ENCODE data around the gene AGPAT3. TPM values are rescaled to one million over a fixed set of nuclear protein-coding genes. Genes with fewer than 3 reads are reported as not detected.

AGPAT3 gene
- total and polyA plus RNA-seq, 2 experiments from 2014 or later, result 41.0 to 51.2 TPM

- Histone ChIP-seq H3K36me3 (replicated peaks; ENCODE audit: insufficient read depth, low read depth) (no peaks in the 10 kb centered on the region), H3K27ac (no peak overlapping the region), H3K4me1 (ENCODE audit: insufficient read depth) (no peaks in the 10 kb centered on the region), H4K20me1 (ENCODE audit: insufficient read depth, poor library complexity, severe bottlenecking) (no peaks in the 10 kb centered on the region), H3K9me2 (replicated peaks; ENCODE audit: insufficient read depth) (no peaks in the 10 kb centered on the region), H3K79me2 (no peaks in the 10 kb centered on the region), H3K9me3 (ENCODE audit: low read depth) (no peaks in the 10 kb centered on the region), H2AFZ (no peak overlapping the region), H3K27me3 (no peaks in the 10 kb centered on the region), H3K4me2 (no peak overlapping the region), H3K4me3 (no peak overlapping the region)
- 87% methylated on average over 18 of the region's 18 CpGs for WGBS (ENCODE audit: low lambda C conversion rate, missing lambda C conversion rate)
- TF ChIP-seq CTCF (IDR thresholded peaks at IDR 0.05; ENCODE audit: poor library complexity) (no peak), EZH2phosphoT487 (IDR thresholded peaks at IDR 0.05; ENCODE audit: low read depth, severe bottlenecking, unreplicated experiment) (no peak), EZH2 (IDR thresholded peaks at IDR 0.05; ENCODE audit: borderline replicate concordance) (no peak)
- DNase-seq (ENCODE audit: low spot score), result peak; percentile 8
These were observed 37.9 kb upstream of the AGPAT3 start for GRCh38 chr21:43827015-43827611.

GRCh38 chr21:43829161-43829560, 35.9 kb upstream of the AGPAT3 start:
- H3K27ac ChIP-seq, result no peak overlapping the region
- no peak overlapping the region for H3K4me2 ChIP-seq
- no peak overlapping the region for H3K4me3 ChIP-seq
- WGBS (ENCODE audit: low lambda C conversion rate, missing lambda C conversion rate), result 85% methylated on average over 12 of the region's 12 CpGs
- TF ChIP-seq EZH2phosphoT487 (IDR thresholded peaks at IDR 0.05; ENCODE audit: low read depth, severe bottlenecking, unreplicated experiment) (no peak), EZH2 (IDR thresholded peaks at IDR 0.05; ENCODE audit: borderline replicate concordance) (no peak), CTCF (IDR thresholded peaks at IDR 0.05; ENCODE audit: poor library complexity) (no peak)
- H3K9me3 ChIP-seq (ENCODE audit: low read depth), result no peaks in the 10 kb centered on the region
- no peaks in the 10 kb centered on the region for H4K20me1 ChIP-seq (ENCODE audit: insufficient read depth, poor library complexity, severe bottlenecking)
- H3K79me2 ChIP-seq, result no peaks in the 10 kb centered on the region
- no peaks in the 10 kb centered on the region for H3K36me3 ChIP-seq (replicated peaks; ENCODE audit: insufficient read depth, low read depth)
- no peak overlapping the region for H2AFZ ChIP-seq
- DNase-seq (ENCODE audit: low spot score), result no peak
- H3K9me2 ChIP-seq (replicated peaks; ENCODE audit: insufficient read depth), result no peaks in the 10 kb centered on the region
- no peaks in the 10 kb centered on the region for H3K4me1 ChIP-seq (ENCODE audit: insufficient read depth)
- H3K27me3 ChIP-seq, result no peaks in the 10 kb centered on the region

GRCh38 chr21:43829575-43830119, 35.4 kb upstream of the AGPAT3 start:
- WGBS (ENCODE audit: low lambda C conversion rate, missing lambda C conversion rate), result 82% methylated on average over 22 of the region's 22 CpGs
- no peak for DNase-seq (ENCODE audit: low spot score)
- H2AFZ ChIP-seq, result no peak overlapping the region
- H3K79me2 ChIP-seq, result no peaks in the 10 kb centered on the region
- H4K20me1 ChIP-seq (ENCODE audit: insufficient read depth, poor library complexity, severe bottlenecking), result no peaks in the 10 kb centered on the region
- no peaks in the 10 kb centered on the region for H3K27me3 ChIP-seq
- no peak overlapping the region for H3K4me3 ChIP-seq
- no peaks in the 10 kb centered on the region for H3K36me3 ChIP-seq (replicated peaks; ENCODE audit: insufficient read depth, low read depth)
- no peak overlapping the region for H3K27ac ChIP-seq
- no peaks in the 10 kb centered on the region for H3K9me2 ChIP-seq (replicated peaks; ENCODE audit: insufficient read depth)
- no peaks in the 10 kb centered on the region for H3K9me3 ChIP-seq (ENCODE audit: low read depth)
- H3K4me2 ChIP-seq, result no peak overlapping the region
- no peak for TF ChIP-seq EZH2 (IDR thresholded peaks at IDR 0.05; ENCODE audit: borderline replicate concordance)
- TF ChIP-seq EZH2phosphoT487 (IDR thresholded peaks at IDR 0.05; ENCODE audit: low read depth, severe bottlenecking, unreplicated experiment), result no peak
- no peak for TF ChIP-seq CTCF (IDR thresholded peaks at IDR 0.05; ENCODE audit: poor library complexity)
- H3K4me1 ChIP-seq (ENCODE audit: insufficient read depth), result no peaks in the 10 kb centered on the region

All from hepatocyte (in vitro differentiated cells).